SH-SY5Y (cell line): ENCODE results near the gene AP1G2.

ENCODE experiments used
- GATA2 ChIP-seq: IDR thresholded peaks from 2 replicates; pipeline ENCODE4 v1.6.1; 2011; ENCODE audit warnings: mild to moderate bottlenecking, low read depth, low read length
- GATA3 ChIP-seq: IDR thresholded peaks from 2 replicates; pipeline ENCODE4 v1.6.1; 2011; ENCODE audit warnings: low read depth, mild to moderate bottlenecking, low read length, moderate library complexity

DNA sequence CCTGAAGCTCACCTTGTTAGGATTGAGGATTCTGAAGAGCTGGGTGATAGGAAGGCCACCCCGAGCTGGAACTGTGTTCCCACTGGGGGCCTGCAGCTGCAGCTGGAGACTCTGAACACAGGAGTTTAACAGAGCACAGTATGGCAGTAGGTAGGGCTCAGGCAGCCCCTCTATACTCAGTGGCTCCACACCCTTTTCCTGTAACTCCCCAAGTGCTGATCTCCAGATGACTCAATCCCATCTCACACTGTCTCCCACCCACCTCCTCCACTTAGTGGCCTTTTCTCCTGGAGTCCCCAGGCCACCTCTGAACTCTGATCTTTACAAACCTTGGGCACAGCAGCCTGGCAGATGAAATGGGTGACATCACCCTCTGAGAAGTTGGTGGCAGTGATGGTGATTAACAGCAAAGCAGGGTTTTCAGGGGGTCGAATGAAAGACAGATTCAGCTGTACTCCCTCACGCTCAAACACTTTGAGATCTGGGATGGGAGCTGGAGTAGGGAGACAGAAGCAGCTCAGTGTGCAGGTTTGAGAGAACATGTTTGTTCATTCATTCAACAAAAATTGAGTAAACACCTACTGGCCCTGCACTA lies 7.6 kb downstream of the AP1G2 start:
- TF ChIP-seq GATA2 = no peak
- TF ChIP-seq GATA3 = no peak
